Measurements from ENCODE around the gene EP400.

DNA sequence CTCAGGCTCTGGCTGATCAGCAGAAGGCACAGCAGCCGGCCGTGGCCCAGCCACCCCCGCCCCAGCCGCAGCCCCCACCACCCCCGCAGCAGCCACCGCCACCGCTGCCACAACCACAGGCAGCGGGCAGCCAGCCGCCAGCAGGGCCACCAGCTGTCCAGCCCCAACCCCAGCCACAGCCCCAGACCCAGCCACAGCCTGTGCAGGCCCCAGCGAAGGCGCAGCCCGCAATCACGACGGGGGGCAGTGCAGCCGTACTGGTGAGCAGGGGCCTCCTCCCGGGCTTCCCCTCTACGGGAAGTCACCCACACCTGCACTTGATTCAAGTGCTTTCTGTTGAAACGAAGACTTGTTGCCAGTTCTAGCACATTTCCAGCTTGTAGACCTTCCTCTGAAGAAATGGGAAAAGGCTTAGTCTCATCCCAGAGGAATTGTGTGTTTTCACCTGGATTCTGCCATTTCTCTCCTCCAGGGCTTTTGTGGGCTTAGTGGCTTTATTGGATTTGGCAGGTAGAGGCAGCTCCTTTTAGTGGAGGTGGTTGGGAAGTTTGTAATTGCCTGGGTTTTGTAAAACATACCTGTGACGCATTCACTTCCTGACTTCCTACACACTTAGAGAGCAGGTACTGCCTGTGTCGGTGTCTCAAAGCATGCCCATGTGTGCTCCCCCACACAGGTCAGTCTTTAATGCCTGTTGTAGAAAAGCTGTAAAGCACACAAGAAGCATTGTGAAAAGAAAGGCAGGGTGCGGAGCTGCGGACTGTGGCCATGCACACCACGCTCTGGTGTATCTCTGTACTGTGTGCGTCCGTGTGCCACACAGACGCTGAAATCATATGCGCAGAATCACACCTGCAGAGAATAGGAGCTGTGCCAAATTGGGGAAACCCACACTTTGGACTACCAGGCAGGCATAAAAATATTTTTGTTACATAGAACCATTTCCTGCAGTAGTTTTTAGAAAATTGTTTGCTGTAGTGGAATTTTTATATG, 103.9 kb downstream of the EP400 start:
- TF ChIP-seq, protein P1, sequence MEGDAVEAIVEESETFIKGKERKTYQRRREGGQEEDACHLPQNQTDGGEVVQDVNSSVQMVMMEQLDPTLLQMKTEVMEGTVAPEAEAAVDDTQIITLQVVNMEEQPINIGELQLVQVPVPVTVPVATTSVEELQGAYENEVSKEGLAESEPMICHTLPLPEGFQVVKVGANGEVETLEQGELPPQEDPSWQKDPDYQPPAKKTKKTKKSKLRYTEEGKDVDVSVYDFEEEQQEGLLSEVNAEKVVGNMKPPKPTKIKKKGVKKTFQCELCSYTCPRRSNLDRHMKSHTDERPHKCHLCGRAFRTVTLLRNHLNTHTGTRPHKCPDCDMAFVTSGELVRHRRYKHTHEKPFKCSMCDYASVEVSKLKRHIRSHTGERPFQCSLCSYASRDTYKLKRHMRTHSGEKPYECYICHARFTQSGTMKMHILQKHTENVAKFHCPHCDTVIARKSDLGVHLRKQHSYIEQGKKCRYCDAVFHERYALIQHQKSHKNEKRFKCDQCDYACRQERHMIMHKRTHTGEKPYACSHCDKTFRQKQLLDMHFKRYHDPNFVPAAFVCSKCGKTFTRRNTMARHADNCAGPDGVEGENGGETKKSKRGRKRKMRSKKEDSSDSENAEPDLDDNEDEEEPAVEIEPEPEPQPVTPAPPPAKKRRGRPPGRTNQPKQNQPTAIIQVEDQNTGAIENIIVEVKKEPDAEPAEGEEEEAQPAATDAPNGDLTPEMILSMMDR (IDR thresholded peaks at IDR 0.05): no peak
- TF ChIP-seq POLR2AphosphoS5 (IDR thresholded peaks at IDR 0.05) (no peak), POLR2A (IDR thresholded peaks at IDR 0.05) (no peak), EP300 (IDR thresholded peaks at IDR 0.05) (no peak)
